M059J (cell line): ENCODE measurements around the gene KRT72. TPM values are rescaled to one million over a fixed set of nuclear protein-coding genes. Genes with fewer than 3 reads are reported as not detected.

ENCODE experiments used
- DNase-seq: peaks from one replicate; pipeline ENCODE4 v3.0.0-alpha.2; 2012; ENCODE audit warnings: low read depth
- total RNA-seq: library from RNA; depleted of rRNA; stranded (reverse); fragments of >200 nt; shearing (Covaris generic); gene quantifications from 2 replicates; pipeline ENCODE4 v1.2.3, GENCODE V29; 2014

KRT72 gene
- total RNA-seq, 1 experiment from 2014 or later, result not detected

DNA sequence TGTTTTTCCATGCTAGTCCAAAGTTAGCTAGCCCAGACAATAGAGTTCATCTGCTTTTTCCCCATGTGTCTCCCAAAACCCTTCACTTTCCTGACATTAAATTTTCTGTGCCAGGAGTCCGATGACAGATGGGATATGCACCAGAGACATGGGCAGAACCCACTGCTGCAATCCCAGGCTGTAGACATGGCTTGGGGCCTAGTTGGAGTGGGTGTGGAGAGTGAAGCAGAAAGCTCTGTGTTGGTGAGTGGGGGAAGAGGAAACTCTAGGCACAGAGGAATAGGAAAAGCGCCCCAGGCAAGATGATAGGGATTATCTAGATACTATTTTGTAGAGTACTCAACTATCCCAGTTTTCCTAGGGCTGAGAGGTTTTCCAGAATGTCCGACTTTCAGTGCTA is 22.8 kb downstream of the KRT72 start:
- no peak for DNase-seq

DNA sequence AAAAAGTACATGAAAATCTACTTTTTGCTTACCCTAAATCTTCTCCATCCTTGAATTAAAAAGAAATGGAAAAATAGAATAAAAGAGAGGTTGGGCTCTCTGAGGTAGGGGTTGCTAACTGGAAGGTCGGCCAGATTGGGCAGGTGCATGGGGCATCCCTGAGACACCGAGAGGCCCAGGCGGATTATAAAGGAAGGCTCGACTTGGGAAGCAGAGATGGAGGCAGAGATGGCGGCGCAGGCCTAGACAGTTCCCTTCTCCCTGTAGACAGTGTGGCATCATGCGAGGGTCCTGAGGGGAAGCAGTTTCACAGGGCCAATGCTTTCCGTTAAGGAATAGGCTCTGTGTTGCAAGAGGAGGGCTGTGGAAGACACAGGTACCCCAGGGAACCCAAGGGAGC is 23.9 kb downstream of the KRT72 start:
- no peak for DNase-seq

- DNase-seq, result no peak
These were observed 25.3 kb downstream of the KRT72 start for GRCh38 chr12:52575948-52576347.

DNA sequence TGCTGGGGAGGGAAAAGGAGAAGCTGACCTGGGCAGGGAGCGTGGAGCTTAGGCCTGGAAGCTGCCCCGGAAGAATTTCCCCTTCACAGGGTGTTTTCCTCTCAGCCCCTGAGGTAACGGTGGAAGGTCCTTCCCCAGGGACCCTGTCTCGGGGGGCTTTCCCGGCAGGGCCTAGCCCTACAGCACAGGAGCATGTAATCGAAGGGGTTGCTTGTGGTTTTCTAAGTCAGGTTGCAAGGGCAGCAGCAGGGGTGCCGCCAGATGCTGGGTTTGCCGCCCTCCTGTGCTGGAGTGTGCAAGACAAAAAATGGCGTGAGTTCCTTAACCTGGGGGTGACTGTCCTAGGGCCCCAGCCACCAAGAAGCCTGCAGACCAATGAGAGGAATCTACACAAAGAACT is 26.0 kb downstream of the KRT72 start:
- DNase-seq, result no peak

DNA sequence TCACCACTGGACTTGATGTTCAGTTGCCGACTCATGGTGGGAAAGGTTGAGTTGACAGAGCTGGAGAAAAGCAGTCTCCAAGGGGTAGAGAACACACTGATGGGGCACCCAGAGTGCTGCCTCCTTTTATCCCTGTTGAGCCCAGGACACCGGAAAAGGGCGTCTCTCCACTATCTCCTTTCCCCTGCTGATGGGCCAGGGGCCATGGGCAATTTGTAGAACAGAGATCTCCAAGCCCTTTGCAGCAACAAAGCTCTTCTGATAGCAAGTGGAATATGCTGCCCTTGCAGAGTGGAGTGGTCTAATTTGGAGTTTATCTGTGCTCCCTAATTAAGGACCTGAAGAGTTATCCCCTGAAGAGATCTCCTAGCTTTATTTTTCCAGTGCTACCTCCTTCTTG is 27.5 kb downstream of the KRT72 start, which contains the start of gene KRT74:
KRT74 (minus strand) TSS at position 101 of the 400 bp plus-strand sequence; CDS start at position 35, 66 bp downstream.
- DNase-seq, result no peak

DNA sequence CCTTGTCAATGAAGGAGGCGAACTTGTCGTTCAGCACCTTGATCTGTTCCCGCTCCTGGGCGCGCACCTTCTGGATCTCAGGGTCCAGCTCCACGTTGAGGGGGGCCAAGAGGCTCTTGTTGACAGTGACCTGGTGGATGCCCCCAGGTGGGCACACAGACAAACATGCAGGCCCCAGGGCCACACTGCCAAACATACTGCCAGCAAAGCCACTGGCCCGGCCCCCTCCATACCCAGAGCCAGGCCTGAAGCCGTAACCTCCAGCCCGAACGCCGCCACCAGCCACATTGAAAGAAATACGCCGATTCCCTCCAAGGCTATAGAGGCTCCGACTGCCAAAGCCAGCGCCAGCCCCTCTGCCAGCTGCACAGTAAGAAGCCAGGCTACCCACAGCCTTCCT is 28.0 kb downstream of the KRT72 start:
- no peak for DNase-seq

- DNase-seq, result no peak
These were observed 30.8 kb downstream of the KRT72 start for GRCh38 chr12:52570511-52570910.

- no peak for DNase-seq
These were observed 33.2 kb downstream of the KRT72 start for GRCh38 chr12:52568111-52568510.

GRCh38 chr12:52566847-52567291 is 34.4 kb downstream of the KRT72 start:
- DNase-seq, result no peak

- no peak for DNase-seq
These were observed 36.7 kb downstream of the KRT72 start for GRCh38 chr12:52564582-52564981.

GRCh38 chr12:52561880-52562449 is 39.3 kb downstream of the KRT72 start:
- peak; percentile 9 for DNase-seq

DNA sequence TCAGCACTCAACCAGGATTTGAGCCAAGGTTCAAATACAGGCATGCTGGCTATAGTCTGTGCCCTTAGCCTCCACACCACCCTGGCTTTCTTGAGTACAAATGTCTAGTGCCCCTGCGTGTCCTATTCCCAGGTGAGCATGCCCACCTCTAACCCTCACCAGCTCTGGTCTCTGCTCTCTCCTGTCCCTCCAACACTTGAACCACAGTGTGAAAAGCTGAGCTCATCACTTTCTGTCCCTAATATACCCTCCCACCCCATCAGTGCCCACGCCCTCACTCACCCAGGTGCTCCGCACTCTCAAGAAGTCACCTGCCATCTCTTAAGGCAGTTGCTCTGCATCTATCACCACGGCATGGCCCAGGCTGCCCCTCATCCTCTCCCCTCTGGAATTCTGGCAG is 41.3 kb downstream of the KRT72 start:
- no peak for DNase-seq

GRCh38 chr12:52558781-52559445 is 42.4 kb downstream of the KRT72 start:
- DNase-seq, result no peak

DNA sequence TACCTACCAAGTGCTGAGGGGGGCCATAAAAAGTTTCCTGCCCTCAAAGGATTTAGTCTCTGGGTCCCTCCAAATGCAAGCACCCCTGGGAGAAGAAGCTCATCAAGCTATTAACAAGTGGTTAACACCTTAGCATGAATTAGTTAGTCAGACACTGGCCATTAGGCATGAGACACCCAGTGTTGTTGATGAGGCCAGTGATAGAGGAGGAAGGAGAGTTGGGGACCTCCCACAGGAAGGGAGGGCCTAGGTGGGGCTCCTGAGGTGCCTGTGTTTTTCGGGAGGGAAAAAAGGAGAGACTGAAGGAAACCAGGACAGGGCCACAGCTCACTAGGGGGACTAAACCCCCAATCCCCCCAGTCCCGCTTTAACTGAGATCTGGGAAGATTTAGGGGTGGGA is 43.8 kb downstream of the KRT72 start:
- no peak for DNase-seq

- DNase-seq, result no peak
These were observed 45.7 kb downstream of the KRT72 start for GRCh38 chr12:52555577-52555976.

GRCh38 chr12:52552681-52553195 is 48.5 kb downstream of the KRT72 start, which contains the start of gene KRT71:
Gene KRT71, minus strand, starts transcription at chr12:52553145. Its CDS starts 68 bp downstream, at chr12:52553077.
- DNase-seq, result no peak

DNA sequence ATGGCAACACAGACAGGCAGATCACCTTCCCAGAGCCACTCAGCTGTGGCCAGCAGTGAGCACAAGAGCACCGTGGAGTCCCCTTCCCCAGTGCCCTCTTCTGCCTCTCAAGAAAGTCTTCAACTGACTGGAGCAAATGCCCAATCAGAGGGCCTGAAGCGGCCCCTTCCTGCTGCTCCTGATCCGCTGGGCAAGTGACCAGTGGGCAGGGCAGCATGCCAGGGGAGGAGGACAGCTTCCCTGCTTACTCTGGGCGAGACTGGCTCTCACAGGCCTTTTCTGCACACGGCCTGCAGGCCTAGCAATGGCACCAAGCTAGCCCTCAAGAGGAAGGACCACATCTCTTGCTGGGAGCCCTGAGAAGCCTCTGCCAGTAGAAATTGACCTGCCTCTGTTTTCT is 49.2 kb downstream of the KRT72 start:
- DNase-seq, result peak; percentile 15

DNA sequence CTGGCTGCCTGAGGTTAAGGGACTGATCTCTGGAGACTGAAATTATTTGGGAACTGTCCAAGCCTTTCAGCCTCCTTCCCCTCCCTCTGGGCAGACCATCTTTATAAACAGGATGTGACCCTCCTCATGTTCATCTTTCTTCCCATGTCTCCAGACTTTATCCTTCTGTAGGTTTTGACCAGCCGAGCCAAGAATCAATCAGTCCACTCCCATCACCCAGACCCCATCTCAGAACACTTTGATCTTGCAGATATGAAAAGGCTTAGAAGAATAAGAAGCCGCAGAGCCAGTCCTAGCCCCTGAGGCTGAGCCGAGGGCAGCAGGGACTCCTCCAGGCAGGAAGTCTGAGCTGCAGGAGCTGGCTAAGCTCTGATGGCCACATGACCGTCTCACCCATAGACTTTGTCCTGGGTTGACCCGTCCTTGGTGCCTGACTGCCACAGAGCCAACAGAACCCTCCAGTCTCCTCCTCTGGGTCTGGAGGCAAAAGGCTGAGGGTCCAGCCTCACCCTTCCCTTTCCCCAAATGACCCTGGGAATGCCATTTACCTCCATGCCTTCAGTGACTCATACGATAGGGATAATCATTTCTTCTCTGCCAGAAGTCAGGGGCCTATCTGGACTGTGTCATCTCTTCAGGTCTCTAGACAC is 49.9 kb downstream of the KRT72 start:
- peak; percentile 39 for DNase-seq

GRCh38 chr12:52546126-52546525 is 55.1 kb downstream of the KRT72 start:
- DNase-seq, result no peak

- peak; percentile 16 for DNase-seq
These were observed 57.0 kb downstream of the KRT72 start for GRCh38 chr12:52543985-52544883.

DNA sequence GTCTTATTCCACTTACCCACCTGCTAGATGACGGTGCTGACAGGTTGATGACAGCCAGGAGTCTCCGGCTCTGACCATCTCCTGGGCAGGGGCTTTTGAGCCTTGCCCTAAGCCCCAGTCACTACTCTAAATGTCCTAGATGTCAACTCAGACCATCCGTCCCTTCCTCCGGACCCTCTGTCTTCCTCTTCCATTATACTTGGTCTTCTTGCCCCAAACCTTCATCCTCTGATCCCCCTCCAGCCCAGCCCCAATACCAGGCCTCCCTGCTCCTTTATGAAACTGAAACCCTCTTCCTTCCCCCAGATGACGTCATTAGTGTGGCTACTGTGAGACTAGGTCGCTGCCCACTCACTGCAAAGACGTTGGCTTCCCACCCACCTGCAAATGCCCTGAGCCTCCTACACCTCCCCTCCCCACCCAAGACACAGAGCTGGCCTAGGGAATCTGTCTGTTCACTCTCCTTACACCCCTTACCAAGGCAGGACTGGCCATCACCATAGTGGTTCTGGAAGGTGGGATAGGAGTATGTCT is 58.4 kb downstream of the KRT72 start:
- DNase-seq, result no peak
